ENCODE data around the gene VWCE.

DNA sequence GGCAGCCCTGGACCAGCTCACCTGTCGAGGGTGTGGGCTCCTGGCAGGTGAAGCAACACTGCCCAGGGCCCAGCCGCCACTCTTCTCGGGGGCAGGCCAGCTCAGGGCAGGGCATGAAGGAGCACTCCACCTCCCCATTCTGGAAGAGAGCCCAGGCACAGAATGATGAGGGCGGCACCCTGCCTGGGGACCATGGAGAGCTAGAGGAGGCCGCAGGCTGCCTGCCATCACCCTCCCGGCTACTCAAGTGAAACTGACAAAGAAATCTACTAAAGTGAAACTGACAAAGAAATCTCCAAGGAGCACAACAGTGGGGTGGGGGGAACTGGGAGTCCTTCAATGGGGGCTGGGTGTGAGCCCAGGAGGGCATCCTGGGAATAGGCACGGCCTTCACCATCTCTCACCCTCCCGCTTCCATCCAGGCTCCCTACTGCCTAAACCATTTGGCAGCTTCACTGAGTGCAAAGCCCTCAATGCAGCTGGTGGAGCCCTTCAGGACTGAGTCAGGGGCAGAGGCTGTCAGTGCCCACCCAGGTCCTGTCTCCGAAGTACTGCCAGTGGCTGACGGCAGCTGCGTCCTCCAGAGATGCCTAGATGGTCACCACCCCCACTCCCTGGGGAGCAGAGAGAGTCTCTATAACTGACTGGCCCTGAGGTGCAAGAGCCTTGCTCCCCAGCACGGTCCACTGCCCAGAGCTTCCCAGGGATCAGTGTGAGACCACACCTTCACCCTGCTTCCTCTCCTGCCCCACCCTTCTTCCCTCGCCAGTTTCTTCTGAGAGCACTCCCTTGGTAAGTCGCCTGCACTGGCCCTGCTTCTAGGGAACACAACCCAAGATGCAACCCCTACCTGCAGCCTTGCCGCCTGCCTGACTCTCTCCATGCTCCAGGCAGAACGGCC is 21.7 kb downstream of the VWCE start:
- TF ChIP-seq CTCF (IDR thresholded peaks at IDR 0.05): no peak
- no peak for TF ChIP-seq POLR2A (IDR thresholded peaks at IDR 0.05)
